Measurements from ENCODE around the gene PRKACG.

PRKACG gene

DNA sequence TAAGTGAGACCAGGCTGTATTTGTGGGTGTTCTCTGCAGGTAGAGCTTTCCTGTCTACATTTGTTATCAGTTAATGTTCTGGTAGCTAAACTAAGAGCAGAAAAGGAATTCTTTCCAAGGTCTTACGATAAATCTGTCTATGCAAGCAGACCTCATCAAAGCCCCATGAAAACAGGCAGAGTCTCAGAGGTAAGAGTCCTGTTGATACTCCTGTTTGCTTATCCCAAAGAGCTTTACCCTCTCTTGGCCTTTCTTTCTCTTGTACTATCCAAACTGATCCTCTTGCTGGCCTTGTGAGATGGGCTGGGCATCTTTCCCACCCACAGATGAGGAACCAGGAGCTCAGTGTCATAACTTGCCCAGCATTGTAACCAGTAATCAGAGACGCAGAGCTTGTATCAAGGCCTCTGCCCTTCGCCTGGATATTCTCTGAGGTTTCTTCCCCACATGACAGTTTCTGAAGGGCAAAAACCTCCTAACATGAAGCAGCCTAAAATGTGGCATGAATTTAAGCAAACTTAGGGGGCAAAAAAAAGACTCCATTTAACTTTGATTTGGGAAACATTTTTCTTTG, 33.5 kb downstream of the PRKACG start:
- Mint-ChIP-seq H3K4me3 (no peak overlapping the region), H3K4me1 (peaks cover 12% of the 10 kb centered on the region), H3K9me3 (no peaks in the 10 kb centered on the region), H3K27ac (no peak overlapping the region), H3K36me3 (no peaks in the 10 kb centered on the region)
- DNase-seq (ENCODE audit: low spot score in 2 of 2) (no peak), ATAC-seq (no peak)

DNA sequence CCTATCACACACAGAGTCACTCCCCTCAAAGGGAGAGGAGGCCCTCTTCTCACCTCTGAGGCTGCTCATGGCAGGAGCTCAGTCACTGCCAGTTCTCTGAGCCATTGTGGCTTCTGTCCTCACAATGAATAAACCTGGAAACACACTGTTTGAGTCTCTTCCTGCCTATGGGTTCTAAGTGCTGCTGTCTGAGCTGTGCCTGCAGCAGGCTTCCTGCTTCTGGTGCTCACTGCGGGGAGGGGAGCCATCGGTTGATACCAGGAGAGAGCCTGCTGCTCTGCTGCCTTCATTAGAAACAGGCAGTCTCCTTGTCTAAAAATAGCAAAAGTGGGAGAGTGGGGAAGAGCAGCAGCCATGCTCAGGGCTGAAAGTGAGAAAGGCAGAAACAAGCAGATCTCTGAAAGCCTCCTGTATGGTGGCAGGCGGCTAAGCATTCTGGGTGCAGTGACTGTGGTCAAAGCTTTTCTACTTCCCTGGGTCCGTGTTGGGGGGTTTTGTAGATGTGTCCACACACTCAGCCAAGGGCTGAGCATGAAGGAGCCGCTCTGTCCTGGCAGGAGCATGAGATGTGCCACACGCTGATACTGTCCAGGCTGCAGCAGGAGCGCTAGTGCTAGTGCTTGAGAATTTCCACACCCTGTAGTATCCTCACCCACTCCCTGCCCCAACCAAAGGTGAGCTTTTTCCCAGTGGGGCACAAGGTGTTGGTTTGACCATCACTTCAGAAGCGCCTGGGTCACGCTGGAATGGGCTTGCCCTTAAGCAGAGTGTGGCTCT, 34.2 kb downstream of the PRKACG start:
- Mint-ChIP-seq H3K9me3 (no peaks in the 10 kb centered on the region), H3K36me3 (no peaks in the 10 kb centered on the region), H3K4me3 (peak overlapping the region; percentile 40), H3K27ac (peak overlapping the region; percentile 47), H3K4me1 (peaks cover 12% of the 10 kb centered on the region)
- ATAC-seq (peak; percentile 85), DNase-seq (ENCODE audit: low spot score in 2 of 2) (peak in 1 of 2 donors; percentile 62)

DNA sequence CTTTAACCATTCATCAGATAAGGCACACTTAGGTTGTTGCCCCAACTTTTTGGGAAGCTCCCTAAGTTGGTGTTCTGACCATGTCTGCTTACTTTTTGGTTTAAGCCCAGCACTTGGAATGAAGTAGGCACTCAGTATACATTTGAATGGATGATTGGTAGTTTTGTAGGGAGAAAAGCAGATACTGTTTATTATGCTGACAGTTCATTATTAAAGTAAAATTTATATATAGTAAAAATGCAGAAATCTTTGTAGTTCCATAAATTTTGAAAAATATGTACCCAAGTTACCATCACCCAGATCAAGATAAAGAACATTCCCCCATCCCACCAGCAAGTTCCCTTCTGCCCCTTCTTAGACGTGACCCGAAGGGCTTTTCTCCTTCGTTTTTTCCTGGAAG, 35.4 kb downstream of the PRKACG start:
- no peak overlapping the region for H3K4me3 Mint-ChIP-seq
- ATAC-seq (no peak), DNase-seq (ENCODE audit: low spot score in 2 of 2) (no peak)
- H3K27ac Mint-ChIP-seq, result no peak overlapping the region
- peaks cover 20% of the 10 kb centered on the region for H3K4me1 Mint-ChIP-seq
- H3K36me3 Mint-ChIP-seq, result no peaks in the 10 kb centered on the region
- no peaks in the 10 kb centered on the region for H3K9me3 Mint-ChIP-seq

DNA sequence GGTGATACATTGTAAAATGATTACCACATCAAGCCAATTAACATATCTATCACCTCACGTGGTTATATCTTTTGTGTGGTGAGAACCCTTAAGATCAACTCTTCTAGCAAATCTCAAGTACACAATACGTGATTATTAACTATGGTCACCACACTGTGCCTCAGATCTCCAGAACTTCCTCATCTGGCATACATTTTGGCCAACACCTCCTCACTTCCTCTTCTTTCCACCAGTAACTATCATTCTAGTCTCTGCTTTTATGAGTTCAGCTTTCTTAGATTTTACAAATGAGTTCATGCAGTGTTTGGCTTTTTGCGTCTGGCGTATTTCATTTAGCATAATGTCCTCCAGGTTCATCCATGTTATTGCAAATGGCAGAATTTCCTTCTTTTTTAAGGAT, 35.8 kb downstream of the PRKACG start:
- no peaks in the 10 kb centered on the region for H3K9me3 Mint-ChIP-seq
- H3K4me1 Mint-ChIP-seq, result peaks cover 20% of the 10 kb centered on the region
- H3K27ac Mint-ChIP-seq, result no peak overlapping the region
- DNase-seq (ENCODE audit: low spot score in 2 of 2) (no peak), ATAC-seq (no peak)
- H3K4me3 Mint-ChIP-seq, result no peak overlapping the region
- H3K36me3 Mint-ChIP-seq, result no peaks in the 10 kb centered on the region

DNA sequence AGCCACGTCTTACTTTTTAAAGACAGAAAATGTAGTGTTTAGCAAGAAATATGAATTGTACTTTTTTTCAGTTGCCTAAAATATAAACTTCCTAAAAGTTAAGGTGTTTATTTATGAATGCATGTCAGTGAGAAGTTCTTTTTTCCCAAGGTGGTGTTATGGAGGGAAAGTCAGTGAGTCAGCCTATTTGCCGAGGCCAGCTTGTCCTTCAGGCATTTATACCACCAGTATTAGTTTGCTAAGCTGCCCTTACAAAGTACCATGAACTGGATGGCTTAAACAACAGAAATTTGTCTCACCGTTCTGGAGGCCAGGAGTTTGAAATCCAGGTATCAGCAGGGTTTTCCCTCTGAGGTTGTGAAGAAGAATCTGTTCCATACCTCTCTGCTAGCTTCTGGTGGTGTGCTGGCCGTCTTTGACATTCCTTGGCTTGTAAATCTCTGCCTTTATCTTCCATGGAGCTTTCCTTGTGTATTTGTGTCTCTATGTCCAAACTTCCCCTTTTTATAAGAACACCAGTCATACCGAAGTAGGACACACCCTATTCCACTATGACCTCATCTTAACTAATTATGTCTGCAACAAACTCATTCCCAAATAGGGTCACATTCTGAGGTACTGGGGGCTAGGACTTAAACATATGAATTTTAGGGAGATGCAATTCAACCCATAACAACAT, 38.4 kb downstream of the PRKACG start:
- no peak overlapping the region for H3K27ac Mint-ChIP-seq
- DNase-seq (ENCODE audit: low spot score in 2 of 2) (no peak), ATAC-seq (no peak)
- no peaks in the 10 kb centered on the region for H3K9me3 Mint-ChIP-seq
- no peak overlapping the region for H3K4me3 Mint-ChIP-seq
- peaks cover 27% of the 10 kb centered on the region for H3K4me1 Mint-ChIP-seq
- H3K36me3 Mint-ChIP-seq, result no peaks in the 10 kb centered on the region

DNA sequence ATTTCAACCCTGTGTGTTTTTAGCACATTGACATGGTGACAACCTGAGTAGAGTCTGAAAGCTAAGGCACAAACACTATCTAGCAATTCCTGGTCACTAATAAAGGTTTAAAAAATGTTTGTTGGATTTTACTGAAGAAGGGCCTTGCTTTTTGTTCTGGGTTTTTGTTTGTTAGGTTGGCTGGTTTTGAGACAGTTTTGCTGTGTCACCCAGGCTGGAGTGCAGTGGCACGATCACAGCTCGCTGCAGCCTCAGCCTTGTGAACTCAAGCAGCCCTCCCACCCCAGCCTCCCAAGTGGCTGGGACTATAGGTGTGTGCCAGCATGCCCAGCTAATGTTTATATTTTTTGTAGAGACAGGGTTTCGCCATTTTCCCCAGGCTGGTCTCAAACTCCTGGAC, 39.0 kb downstream of the PRKACG start:
- ATAC-seq (no peak), DNase-seq (ENCODE audit: low spot score in 2 of 2) (no peak)
- Mint-ChIP-seq H3K27ac (no peak overlapping the region), H3K4me1 (peaks cover 27% of the 10 kb centered on the region), H3K36me3 (no peaks in the 10 kb centered on the region), H3K4me3 (no peak overlapping the region), H3K9me3 (no peaks in the 10 kb centered on the region)

DNA sequence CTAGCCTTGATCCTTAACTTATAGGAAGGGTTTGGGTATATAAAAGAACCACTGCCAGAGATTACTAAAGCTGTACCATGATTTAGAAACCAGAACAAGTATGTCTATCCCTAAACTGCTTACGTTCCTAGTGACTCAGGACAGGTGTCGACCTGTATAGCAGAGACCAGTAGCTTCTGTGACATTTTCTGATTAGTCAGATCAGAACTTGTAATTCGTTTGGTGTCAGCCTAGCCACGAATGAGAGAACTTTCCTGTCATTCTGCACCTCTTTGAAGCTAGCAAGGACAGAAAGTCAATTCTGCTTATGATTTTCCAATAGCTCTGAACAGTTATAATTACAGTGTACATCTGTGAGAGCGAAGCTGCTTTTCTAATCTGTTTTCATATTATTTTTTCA, 39.5 kb downstream of the PRKACG start:
- DNase-seq (ENCODE audit: low spot score in 2 of 2), result no peak
- H3K4me1 Mint-ChIP-seq, result peaks cover 22% of the 10 kb centered on the region
- no peaks in the 10 kb centered on the region for H3K9me3 Mint-ChIP-seq
- H3K36me3 Mint-ChIP-seq, result no peaks in the 10 kb centered on the region
- peak; percentile 97 for ATAC-seq
- H3K27ac Mint-ChIP-seq, result no peak overlapping the region
- peak overlapping the region; percentile 8 for H3K4me3 Mint-ChIP-seq

DNA sequence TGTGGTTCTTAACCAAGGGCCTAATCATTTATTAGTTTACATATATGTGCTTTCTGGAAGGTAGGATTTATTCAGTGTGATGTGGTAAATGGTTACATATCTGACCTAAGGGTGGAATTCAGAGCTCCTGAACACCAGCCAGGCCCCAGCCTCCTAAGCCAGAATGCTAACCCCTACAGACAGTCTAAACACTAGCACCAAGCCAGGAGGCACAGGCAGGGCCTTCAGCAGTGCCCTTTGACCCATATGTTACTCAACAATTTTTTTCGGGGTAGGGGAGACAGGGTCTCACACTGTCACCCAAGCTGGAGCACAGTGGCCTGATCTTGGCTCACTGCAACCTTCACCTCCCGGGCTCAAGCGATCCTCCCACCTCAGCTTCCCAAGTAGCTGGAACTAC, 40.3 kb downstream of the PRKACG start:
- Mint-ChIP-seq H3K27ac (no peak overlapping the region), H3K4me3 (peak overlapping the region; percentile 8), H3K36me3 (no peaks in the 10 kb centered on the region), H3K4me1 (peaks cover 20% of the 10 kb centered on the region), H3K9me3 (no peaks in the 10 kb centered on the region)
- ATAC-seq (no peak), DNase-seq (ENCODE audit: low spot score in 2 of 2) (no peak)

DNA sequence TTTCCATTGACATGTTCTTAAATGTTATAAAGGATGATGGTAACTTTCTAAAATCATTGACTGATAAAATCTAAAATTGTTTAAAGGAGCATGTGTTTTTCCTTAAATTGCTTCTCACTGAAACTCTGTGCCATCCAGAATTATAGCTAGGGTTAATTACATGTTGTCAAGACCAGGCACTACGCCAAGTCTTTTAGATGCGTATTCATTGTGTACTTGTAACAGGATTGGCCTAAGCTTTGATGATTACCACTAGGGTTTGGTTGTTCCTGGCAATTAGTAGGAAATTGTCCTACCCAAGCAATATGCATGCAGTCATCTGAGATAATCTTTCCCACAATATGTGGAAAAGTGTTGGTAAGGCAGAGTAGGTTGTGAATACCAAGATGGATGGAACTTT, 43.8 kb downstream of the PRKACG start:
- DNase-seq (ENCODE audit: low spot score in 2 of 2), result no peak
- no peak overlapping the region for H3K27ac Mint-ChIP-seq
- no peaks in the 10 kb centered on the region for H3K9me3 Mint-ChIP-seq
- peaks cover 14% of the 10 kb centered on the region for H3K4me1 Mint-ChIP-seq
- H3K4me3 Mint-ChIP-seq, result no peak overlapping the region
- no peaks in the 10 kb centered on the region for H3K36me3 Mint-ChIP-seq
- ATAC-seq, result no peak

DNA sequence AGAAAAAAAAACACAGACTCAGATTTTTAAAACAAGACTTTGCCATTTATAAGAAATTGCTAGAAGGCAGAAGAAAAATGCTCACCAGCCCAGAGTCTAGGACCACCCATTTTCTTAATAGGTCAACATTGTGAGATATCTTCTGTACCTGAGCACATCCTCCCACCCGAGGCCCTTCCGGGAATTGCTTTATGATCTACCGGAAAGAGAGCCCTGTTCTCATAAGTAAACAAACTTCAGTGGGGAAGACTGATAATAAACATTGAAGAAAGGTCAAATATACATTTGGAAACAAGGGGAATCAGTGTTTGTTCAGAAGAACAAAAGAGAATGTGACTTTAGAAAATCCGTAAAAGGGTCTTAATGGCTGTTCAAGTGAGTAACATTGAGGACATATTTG, 44.4 kb downstream of the PRKACG start:
- Mint-ChIP-seq H3K9me3 (no peaks in the 10 kb centered on the region), H3K36me3 (no peaks in the 10 kb centered on the region), H3K27ac (no peak overlapping the region), H3K4me1 (peaks cover 14% of the 10 kb centered on the region), H3K4me3 (no peak overlapping the region)
- DNase-seq (ENCODE audit: low spot score in 2 of 2) (no peak), ATAC-seq (no peak)

DNA sequence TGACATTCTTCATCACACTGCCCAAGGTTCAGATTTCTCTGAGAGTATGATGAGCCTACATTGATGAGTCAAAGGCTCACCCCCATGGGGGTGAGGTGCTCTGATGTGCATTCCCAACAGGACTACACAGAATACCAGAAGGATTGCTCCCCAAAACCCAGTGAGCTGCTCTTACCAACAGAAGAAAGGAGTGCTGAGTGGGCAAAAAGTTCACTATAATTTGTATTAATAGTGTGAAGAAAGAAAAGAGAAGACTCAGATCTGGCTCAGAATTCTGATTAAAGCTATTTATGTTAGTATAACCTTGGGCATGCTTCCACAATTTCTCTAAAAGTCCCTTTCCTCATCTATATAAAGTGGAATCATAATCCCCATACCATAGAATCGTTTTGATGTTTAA, 46.1 kb downstream of the PRKACG start:
- DNase-seq (ENCODE audit: low spot score in 2 of 2) (no peak), ATAC-seq (no peak)
- no peaks in the 10 kb centered on the region for H3K36me3 Mint-ChIP-seq
- no peak overlapping the region for H3K27ac Mint-ChIP-seq
- H3K4me1 Mint-ChIP-seq, result peaks cover 7% of the 10 kb centered on the region
- H3K4me3 Mint-ChIP-seq, result no peak overlapping the region
- H3K9me3 Mint-ChIP-seq, result no peaks in the 10 kb centered on the region

DNA sequence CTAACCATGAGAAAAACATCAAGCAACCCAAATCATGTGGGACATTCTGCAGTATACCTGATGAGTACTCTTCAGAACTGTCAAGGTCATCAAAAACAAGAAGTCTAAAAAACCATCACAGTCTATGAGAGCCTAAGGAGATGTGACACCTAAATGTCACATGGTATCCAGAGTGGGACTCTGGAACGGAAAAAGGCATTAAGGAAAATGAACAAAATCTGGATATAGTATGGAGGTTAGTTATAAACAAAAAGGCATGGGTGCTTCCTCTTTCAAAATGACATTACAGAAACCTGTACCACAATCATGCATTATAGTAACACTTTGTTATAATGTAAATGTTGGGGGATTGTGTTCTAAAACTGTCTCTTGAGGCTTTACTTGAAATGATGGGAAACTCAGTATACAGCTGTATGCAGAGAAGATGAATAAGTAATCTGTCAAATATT, 47.4 kb downstream of the PRKACG start:
- H3K27ac Mint-ChIP-seq, result no peak overlapping the region
- no peak overlapping the region for H3K4me3 Mint-ChIP-seq
- ATAC-seq (no peak), DNase-seq (ENCODE audit: low spot score in 2 of 2) (no peak)
- H3K36me3 Mint-ChIP-seq, result no peaks in the 10 kb centered on the region
- H3K9me3 Mint-ChIP-seq, result no peaks in the 10 kb centered on the region
- peaks cover 3% of the 10 kb centered on the region for H3K4me1 Mint-ChIP-seq

DNA sequence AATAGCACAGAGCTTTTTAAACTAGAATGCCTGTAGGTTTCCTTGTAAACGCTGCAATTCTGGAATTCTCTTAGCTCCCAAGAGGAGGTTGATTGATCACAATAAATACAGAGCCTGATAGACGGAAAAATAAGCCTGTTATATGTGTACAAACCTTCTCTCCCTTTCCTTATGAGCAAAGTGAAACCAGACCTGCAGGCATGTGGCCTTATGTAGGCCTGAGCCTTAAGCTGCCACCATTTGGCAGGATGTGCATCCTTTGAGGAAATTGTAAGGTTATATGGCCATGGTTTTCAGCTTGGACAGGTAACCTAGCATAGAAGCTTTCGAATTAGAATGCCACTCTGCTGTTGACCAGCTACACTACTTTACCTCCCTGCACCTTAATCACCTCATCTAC, 49.1 kb downstream of the PRKACG start:
- Mint-ChIP-seq H3K4me1 (no peaks in the 10 kb centered on the region), H3K36me3 (no peaks in the 10 kb centered on the region), H3K9me3 (no peaks in the 10 kb centered on the region), H3K4me3 (no peak overlapping the region), H3K27ac (no peak overlapping the region)
- no peak for ATAC-seq
- DNase-seq (ENCODE audit: low spot score in 2 of 2), result no peak

DNA sequence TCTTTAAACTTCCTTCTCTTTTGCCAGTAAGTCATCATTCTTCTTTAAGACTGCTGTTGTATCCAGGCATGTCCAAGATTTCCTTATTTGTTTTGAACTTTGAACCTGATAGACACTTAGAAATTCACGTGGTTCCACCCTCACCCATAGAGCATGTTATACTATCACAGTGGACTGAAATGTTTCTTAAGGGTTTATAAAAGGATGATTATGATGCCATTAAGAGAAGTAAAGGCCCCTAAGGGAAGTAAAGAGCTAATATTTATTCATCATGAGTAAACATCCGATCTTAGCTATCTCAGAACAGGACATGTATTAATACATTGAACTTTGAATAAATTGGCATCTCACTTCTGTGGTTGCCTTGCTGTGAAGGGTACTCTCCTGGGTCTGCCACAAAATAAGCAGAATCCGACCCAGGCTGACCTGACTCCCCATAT, 49.8 kb downstream of the PRKACG start:
- DNase-seq (ENCODE audit: low spot score in 2 of 2), result no peak
- H3K27ac Mint-ChIP-seq, result no peak overlapping the region
- ATAC-seq, result no peak
- H3K4me3 Mint-ChIP-seq, result no peak overlapping the region
- H3K9me3 Mint-ChIP-seq, result no peaks in the 10 kb centered on the region
- H3K36me3 Mint-ChIP-seq, result no peaks in the 10 kb centered on the region
- no peaks in the 10 kb centered on the region for H3K4me1 Mint-ChIP-seq

DNA sequence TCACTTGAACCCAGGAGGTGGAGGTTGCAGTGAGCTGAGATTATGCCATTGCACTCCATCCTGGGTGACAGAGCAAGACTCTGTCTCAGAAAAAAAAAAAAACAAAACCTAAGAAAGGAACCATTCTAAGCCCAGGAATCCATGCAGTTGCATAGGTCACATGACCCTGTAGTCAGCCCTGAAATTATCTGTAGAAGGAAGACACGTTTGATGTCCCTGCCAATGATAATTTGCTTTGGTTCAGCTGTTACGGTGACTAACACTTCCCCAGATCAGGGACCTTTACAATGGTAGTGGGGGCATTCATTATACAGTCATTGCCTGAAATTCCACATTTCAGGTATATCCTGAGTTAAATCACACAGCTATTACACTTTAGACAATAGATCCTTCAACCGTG, 50.5 kb downstream of the PRKACG start:
- no peak overlapping the region for H3K27ac Mint-ChIP-seq
- no peaks in the 10 kb centered on the region for H3K4me1 Mint-ChIP-seq
- no peak for ATAC-seq
- H3K9me3 Mint-ChIP-seq, result no peaks in the 10 kb centered on the region
- no peak overlapping the region for H3K4me3 Mint-ChIP-seq
- no peaks in the 10 kb centered on the region for H3K36me3 Mint-ChIP-seq
- no peak for DNase-seq (ENCODE audit: low spot score in 2 of 2)
